Measurements from ENCODE around the gene LLGL2.
"Not testable (repeated sequence)": the region's sequence is repeated elsewhere in the genome, so short reads cannot be mapped to it uniquely, and the experiment has no call there.

LLGL2 gene

GRCh38 chr17:75507733-75508719 lies 17.5 kb upstream of the LLGL2 start:
- peak; percentile 91 for DNase-seq (ENCODE audit: low spot score)

GRCh38 chr17:75508931-75509361 lies 16.6 kb upstream of the LLGL2 start:
- no peak for DNase-seq (ENCODE audit: low spot score)

GRCh38 chr17:75509528-75510258 lies 15.8 kb upstream of the LLGL2 start:
- no peak for DNase-seq (ENCODE audit: low spot score)

GRCh38 chr17:75511270-75511609 lies 14.3 kb upstream of the LLGL2 start:
- DNase-seq (ENCODE audit: low spot score): no peak

GRCh38 chr17:75511610-75512575 lies 13.6 kb upstream of the LLGL2 start:
- no peak for DNase-seq (ENCODE audit: low spot score)

- no peak for DNase-seq (ENCODE audit: low spot score)
Observed at GRCh38 chr17:75512926-75513640, 12.4 kb upstream of the LLGL2 start.

- no peak for DNase-seq (ENCODE audit: low spot score)
Observed at GRCh38 chr17:75513641-75514000, 11.9 kb upstream of the LLGL2 start.

GRCh38 chr17:75514299-75514918 lies 11.1 kb upstream of the LLGL2 start:
- DNase-seq (ENCODE audit: low spot score): peak; percentile 34

GRCh38 chr17:75514919-75515495 lies 10.5 kb upstream of the LLGL2 start:
- DNase-seq (ENCODE audit: low spot score): no peak

GRCh38 chr17:75515496-75516254 lies 9.8 kb upstream of the LLGL2 start, which contains the start of gene CASKIN2:
Gene CASKIN2 (minus strand): TSS chr17:75515537. CDS start chr17:75513804, 1,733 bp downstream.
- DNase-seq (ENCODE audit: low spot score): peak; percentile 90

- peak; percentile 84 for DNase-seq (ENCODE audit: low spot score)
Observed at GRCh38 chr17:75516255-75516618, 9.3 kb upstream of the LLGL2 start, which contains the start of gene TSEN54. Gene TSEN54 (plus strand): TSS chr17:75516528. CDS start chr17:75516561, 33 bp downstream.

- no peak for DNase-seq (ENCODE audit: low spot score)
Observed at GRCh38 chr17:75516619-75517296, 8.7 kb upstream of the LLGL2 start.

- DNase-seq (ENCODE audit: low spot score): no peak
Observed at GRCh38 chr17:75517297-75517865, 8.1 kb upstream of the LLGL2 start.

GRCh38 chr17:75518201-75518600 lies 7.3 kb upstream of the LLGL2 start:
- DNase-seq (ENCODE audit: low spot score): no peak

- DNase-seq (ENCODE audit: low spot score): no peak
Observed at GRCh38 chr17:75518983-75519537, 6.4 kb upstream of the LLGL2 start.

- not testable (repeated sequence) for DNase-seq (ENCODE audit: low spot score)
Observed at GRCh38 chr17:75520413-75520812, 5.1 kb upstream of the LLGL2 start.

GRCh38 chr17:75521290-75521689 lies 4.2 kb upstream of the LLGL2 start:
- no peak for DNase-seq (ENCODE audit: low spot score)
